Mucosa of rectum (tissue), 2 donors: Measurements from ENCODE around the gene ATP5F1C.

Experiments used
- H3K27ac ChIP-seq, 2 donors: one replicate each; pipeline ENCODE4 v1.7.0; 2013; ENCODE audit warnings: inconsistent platforms in 2 of 2, low read depth in 2 of 2, low read length in 2 of 2
- H3K27me3 ChIP-seq, 2 donors: one replicate each; pipeline ENCODE4 v1.7.0; 2013; ENCODE audit warnings: low read length in 2 of 2; ENCODE audit not compliant: control insufficient read depth in 2 of 2, insufficient read depth in 2 of 2
- H3K36me3 ChIP-seq, 2 donors: one replicate each; pipeline ENCODE4 v1.7.0; 2013; ENCODE audit warnings: low read length in 2 of 2; ENCODE audit not compliant: control insufficient read depth in 2 of 2, insufficient read depth in 2 of 2
- H3K4me1 ChIP-seq, 2 donors: one replicate each; pipeline ENCODE4 v1.7.0; 2013; ENCODE audit warnings: low read length in 2 of 2, mild to moderate bottlenecking in 1 of 2; ENCODE audit not compliant: control insufficient read depth in 2 of 2, insufficient read depth in 2 of 2
- H3K4me3 ChIP-seq, 2 donors: one replicate each; pipeline ENCODE4 v1.7.0; 2013; ENCODE audit warnings: low read length in 2 of 2
- H3K9ac ChIP-seq, 2 donors: one replicate each; pipeline ENCODE4 v1.7.0; 2013; ENCODE audit warnings: low read length in 2 of 2, low read depth in 1 of 2, mild to moderate bottlenecking in 1 of 2
- H3K9me3 ChIP-seq, 2 donors: one replicate each; pipeline ENCODE4 v1.7.0; 2013; ENCODE audit warnings: low read length in 2 of 2; ENCODE audit not compliant: control insufficient read depth in 2 of 2
- donor health status: healthy.
- donor health status: Normal muscosa, but diverticular disease.

ATP5F1C gene

GRCh38 chr10:7833210-7833609 lies 45.2 kb downstream of the ATP5F1C start:
- peaks cover 0 to 2% of the 10 kb centered on the region in 2 donors for H3K36me3 ChIP-seq
- H3K4me3 ChIP-seq = no peak overlapping the region
- no peaks in the 10 kb centered on the region for H3K27me3 ChIP-seq
- H3K4me1 ChIP-seq = no peaks in the 10 kb centered on the region
- H3K9me3 ChIP-seq = no peaks in the 10 kb centered on the region
- H3K27ac ChIP-seq = no peak overlapping the region
- no peak overlapping the region for H3K9ac ChIP-seq

DNA sequence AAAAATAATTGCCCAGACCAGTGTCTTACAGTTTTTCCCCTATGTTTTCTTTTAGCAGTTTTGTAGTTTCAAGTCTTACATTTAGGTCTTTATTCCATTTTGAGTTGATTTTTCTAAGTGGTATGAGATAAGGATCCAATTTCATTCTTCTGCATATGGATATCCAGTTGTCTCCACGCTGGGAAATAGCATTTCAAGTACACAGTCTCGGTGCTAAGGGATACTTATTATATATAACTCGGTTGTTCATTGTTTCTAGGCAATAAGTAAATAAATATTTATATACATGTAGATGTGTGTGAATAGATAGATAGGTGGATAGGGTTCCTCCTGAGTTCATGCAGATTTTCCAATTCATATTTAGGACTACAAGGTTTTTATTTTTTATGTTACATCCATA lies 46.3 kb downstream of the ATP5F1C start:
- H3K9me3 ChIP-seq = no peaks in the 10 kb centered on the region
- no peaks in the 10 kb centered on the region for H3K4me1 ChIP-seq
- no peak overlapping the region for H3K4me3 ChIP-seq
- no peaks in the 10 kb centered on the region for H3K27me3 ChIP-seq
- no peaks in the 10 kb centered on the region for H3K36me3 ChIP-seq
- no peak overlapping the region for H3K9ac ChIP-seq
- no peak overlapping the region for H3K27ac ChIP-seq

- Histone ChIP-seq H3K36me3 (no peaks in the 10 kb centered on the region), H3K27ac (no peak overlapping the region), H3K27me3 (no peaks in the 10 kb centered on the region), H3K9ac (no peak overlapping the region), H3K9me3 (no peaks in the 10 kb centered on the region), H3K4me3 (no peak overlapping the region), H3K4me1 (no peaks in the 10 kb centered on the region)
These were observed 48.6 kb downstream of the ATP5F1C start for GRCh38 chr10:7836571-7836970.

DNA sequence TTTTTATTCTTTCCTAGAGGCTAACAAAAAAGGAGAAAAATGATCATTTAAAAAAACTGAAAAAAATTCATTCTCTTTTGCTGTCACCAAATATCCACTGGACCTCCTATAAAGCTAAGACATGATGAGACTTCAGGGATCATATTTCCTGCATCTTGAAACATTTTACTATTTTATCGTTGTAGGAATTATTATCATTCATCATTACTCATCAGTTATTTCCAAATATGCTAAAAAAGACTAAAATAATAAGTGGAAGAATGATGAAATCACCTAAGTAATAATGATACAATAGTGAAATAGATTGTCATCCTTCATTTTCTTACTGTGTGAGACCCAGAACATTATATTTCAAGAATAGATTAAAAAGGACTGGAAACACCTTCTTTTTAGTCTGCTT lies 58.6 kb downstream of the ATP5F1C start:
- no peaks in the 10 kb centered on the region for H3K4me1 ChIP-seq
- no peaks in the 10 kb centered on the region for H3K36me3 ChIP-seq
- H3K9me3 ChIP-seq = no peaks in the 10 kb centered on the region
- no peak overlapping the region for H3K4me3 ChIP-seq
- no peaks in the 10 kb centered on the region for H3K27me3 ChIP-seq
- no peak overlapping the region for H3K27ac ChIP-seq
- H3K9ac ChIP-seq = no peak overlapping the region

GRCh38 chr10:7853226-7853842 lies 65.4 kb downstream of the ATP5F1C start:
- Histone ChIP-seq H3K9me3 (no peaks in the 10 kb centered on the region), H3K9ac (no peak overlapping the region), H3K27me3 (no peaks in the 10 kb centered on the region), H3K4me1 (peaks cover 2% of the 10 kb centered on the region in 2 donors), H3K4me3 (no peak overlapping the region), H3K27ac (no peak overlapping the region), H3K36me3 (no peaks in the 10 kb centered on the region)

- Histone ChIP-seq H3K27me3 (no peaks in the 10 kb centered on the region), H3K27ac (no peak overlapping the region), H3K4me3 (no peak overlapping the region), H3K9me3 (no peaks in the 10 kb centered on the region), H3K9ac (no peak overlapping the region), H3K36me3 (no peaks in the 10 kb centered on the region), H3K4me1 (peaks cover 2% of the 10 kb centered on the region in 2 donors)
These were observed 65.9 kb downstream of the ATP5F1C start for GRCh38 chr10:7853890-7854289.

DNA sequence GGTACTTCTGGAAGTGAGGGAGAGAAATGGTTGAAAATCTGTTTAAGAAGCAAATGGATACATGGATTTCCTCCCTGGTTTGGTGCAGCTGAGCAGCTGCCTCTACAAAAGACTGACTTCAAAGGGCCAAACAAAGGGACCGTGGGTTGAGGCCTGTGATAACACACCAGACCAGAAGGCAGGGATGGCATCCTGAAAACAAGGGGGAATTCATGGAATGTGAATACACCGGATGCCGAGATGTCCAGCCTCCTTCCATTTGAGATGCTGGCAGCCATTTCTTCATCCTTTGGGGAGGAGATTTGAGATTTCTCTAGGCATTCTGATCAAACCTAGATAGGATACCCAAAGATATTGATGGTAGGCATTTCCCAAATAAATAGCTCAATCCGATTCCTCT lies 67.2 kb downstream of the ATP5F1C start:
- H3K36me3 ChIP-seq = no peaks in the 10 kb centered on the region
- no peak overlapping the region for H3K9ac ChIP-seq
- H3K4me1 ChIP-seq = peaks cover 2% of the 10 kb centered on the region in 2 donors
- H3K9me3 ChIP-seq = no peaks in the 10 kb centered on the region
- no peak overlapping the region for H3K27ac ChIP-seq
- no peaks in the 10 kb centered on the region for H3K27me3 ChIP-seq
- no peak overlapping the region for H3K4me3 ChIP-seq

GRCh38 chr10:7856678-7857077 lies 68.7 kb downstream of the ATP5F1C start:
- Histone ChIP-seq H3K9ac (no peak overlapping the region), H3K4me3 (no peak overlapping the region), H3K4me1 (peaks cover 2% of the 10 kb centered on the region in 2 donors), H3K36me3 (no peaks in the 10 kb centered on the region), H3K9me3 (peaks cover 0 to 3% of the 10 kb centered on the region in 2 donors), H3K27ac (no peak overlapping the region), H3K27me3 (no peaks in the 10 kb centered on the region)

GRCh38 chr10:7857262-7857661 lies 69.3 kb downstream of the ATP5F1C start:
- no peaks in the 10 kb centered on the region for H3K27me3 ChIP-seq
- no peak overlapping the region for H3K27ac ChIP-seq
- peaks cover 0 to 3% of the 10 kb centered on the region in 2 donors for H3K9me3 ChIP-seq
- H3K9ac ChIP-seq = no peak overlapping the region
- H3K4me3 ChIP-seq = no peak overlapping the region
- H3K36me3 ChIP-seq = no peaks in the 10 kb centered on the region
- peaks cover 2% of the 10 kb centered on the region in 2 donors for H3K4me1 ChIP-seq
